ENCODE measurements around the gene WDR70. TPM values are rescaled to one million over a fixed set of nuclear protein-coding genes. Genes with fewer than 3 reads are reported as not detected.

WDR70 gene
- total RNA-seq, 2 donors from 2014 or later: 16.2 to 27.1 TPM

GRCh38 chr5:37631939-37632338 is 252.8 kb downstream of the WDR70 start:
- Histone ChIP-seq H3K27me3 (replicated peaks; ENCODE audit: insufficient read depth) (no peaks in the 10 kb centered on the region), H3K4me1 (replicated peaks) (no peaks in the 10 kb centered on the region), H3K9me3 (no peaks in the 10 kb centered on the region), H3K4me3 (no peak overlapping the region), H3K27ac (no peak overlapping the region), H3K36me3 (no peaks in the 10 kb centered on the region)
- no peak for TF ChIP-seq CTCF (IDR thresholded peaks at IDR 0.05)
- no peak for DNase-seq (ENCODE audit: low spot score)
- WGBS: 71% methylated on average over 3 of the region's 3 CpGs
- intact Hi-C loops (cut with DNase I): no loop called here

GRCh38 chr5:37637165-37637845 is 258.2 kb downstream of the WDR70 start:
- intact Hi-C loops (cut with DNase I): no loop called here
- no peaks in the 10 kb centered on the region for H3K4me1 ChIP-seq (replicated peaks)
- no peaks in the 10 kb centered on the region for H3K27me3 ChIP-seq (replicated peaks; ENCODE audit: insufficient read depth)
- no peaks in the 10 kb centered on the region for H3K9me3 ChIP-seq
- H3K27ac ChIP-seq: no peak overlapping the region
- DNase-seq (ENCODE audit: low spot score): no peak
- no peak overlapping the region for H3K4me3 ChIP-seq
- TF ChIP-seq POLR2A (IDR thresholded peaks at IDR 0.05) (no peak), POLR2AphosphoS5 (IDR thresholded peaks at IDR 0.05) (no peak), CTCF (IDR thresholded peaks at IDR 0.05) (no peak)
- no peaks in the 10 kb centered on the region for H3K36me3 ChIP-seq
- WGBS: 95% methylated on average over 7 of the region's 7 CpGs

GRCh38 chr5:37638897-37639296 is 259.8 kb downstream of the WDR70 start:
- no peaks in the 10 kb centered on the region for H3K36me3 ChIP-seq
- no peak for DNase-seq (ENCODE audit: low spot score)
- H3K4me1 ChIP-seq (replicated peaks): no peaks in the 10 kb centered on the region
- H3K9me3 ChIP-seq: no peaks in the 10 kb centered on the region
- WGBS: 62% methylated on average over 1 of the region's 1 CpG
- no peak for TF ChIP-seq POLR2AphosphoS5 (IDR thresholded peaks at IDR 0.05)
- TF ChIP-seq CTCF (IDR thresholded peaks at IDR 0.05): no peak
- TF ChIP-seq POLR2A (IDR thresholded peaks at IDR 0.05): no peak
- intact Hi-C loops (cut with DNase I): no loop called here
- no peaks in the 10 kb centered on the region for H3K27me3 ChIP-seq (replicated peaks; ENCODE audit: insufficient read depth)
- H3K4me3 ChIP-seq: no peak overlapping the region
- H3K27ac ChIP-seq: no peak overlapping the region

GRCh38 chr5:37640088-37640487 is 261.0 kb downstream of the WDR70 start:
- Histone ChIP-seq H3K9me3 (no peaks in the 10 kb centered on the region), H3K27ac (no peak overlapping the region), H3K4me3 (no peak overlapping the region), H3K4me1 (replicated peaks) (no peaks in the 10 kb centered on the region), H3K36me3 (no peaks in the 10 kb centered on the region), H3K27me3 (replicated peaks; ENCODE audit: insufficient read depth) (no peaks in the 10 kb centered on the region)
- intact Hi-C loops (cut with DNase I): no loop called here
- TF ChIP-seq CTCF (IDR thresholded peaks at IDR 0.05) (no peak), POLR2A (IDR thresholded peaks at IDR 0.05) (no peak), POLR2AphosphoS5 (IDR thresholded peaks at IDR 0.05) (no peak)
- WGBS: 59% methylated on average over 2 of the region's 2 CpGs
- no peak for DNase-seq (ENCODE audit: low spot score)

GRCh38 chr5:37641933-37642332 is 262.8 kb downstream of the WDR70 start:
- Histone ChIP-seq H3K27me3 (replicated peaks; ENCODE audit: insufficient read depth) (no peaks in the 10 kb centered on the region), H3K27ac (no peak overlapping the region), H3K4me3 (no peak overlapping the region), H3K4me1 (replicated peaks) (no peaks in the 10 kb centered on the region), H3K36me3 (no peaks in the 10 kb centered on the region), H3K9me3 (no peaks in the 10 kb centered on the region)
- no peak for TF ChIP-seq POLR2AphosphoS5 (IDR thresholded peaks at IDR 0.05)
- no peak for TF ChIP-seq CTCF (IDR thresholded peaks at IDR 0.05)
- no peak for TF ChIP-seq POLR2A (IDR thresholded peaks at IDR 0.05)
- DNase-seq (ENCODE audit: low spot score): no peak
- intact Hi-C loops (cut with DNase I): no loop called here
- WGBS: 85% methylated on average over 1 of the region's 1 CpG

Measured in prostate gland (tissue), 2 donors.